Measurements from ENCODE around the gene HK2.
A peak's percentile ranks its signal among the peaks of the same experiment; 100 is the strongest.

The HK2 gene

DNA sequence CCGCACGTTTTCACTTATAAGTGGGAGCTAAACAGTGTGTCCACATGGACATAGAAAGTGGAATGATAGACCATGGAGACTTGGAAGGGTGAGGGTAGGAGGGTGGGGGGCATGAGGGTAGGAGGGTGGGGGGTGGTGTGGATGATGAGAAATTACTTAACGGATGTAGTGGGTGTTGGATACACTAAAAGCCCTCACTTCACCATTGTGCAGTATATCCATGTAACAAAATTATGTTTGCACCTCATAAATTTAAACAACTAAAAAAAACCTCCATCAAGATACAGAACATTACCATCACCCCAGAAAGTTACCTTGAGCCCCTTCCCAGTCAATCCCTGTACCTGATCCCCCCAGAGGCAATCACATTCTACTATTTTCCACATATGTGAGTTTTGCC is 26.2 kb downstream of the HK2 start:
- no peak for DNase-seq

DNA sequence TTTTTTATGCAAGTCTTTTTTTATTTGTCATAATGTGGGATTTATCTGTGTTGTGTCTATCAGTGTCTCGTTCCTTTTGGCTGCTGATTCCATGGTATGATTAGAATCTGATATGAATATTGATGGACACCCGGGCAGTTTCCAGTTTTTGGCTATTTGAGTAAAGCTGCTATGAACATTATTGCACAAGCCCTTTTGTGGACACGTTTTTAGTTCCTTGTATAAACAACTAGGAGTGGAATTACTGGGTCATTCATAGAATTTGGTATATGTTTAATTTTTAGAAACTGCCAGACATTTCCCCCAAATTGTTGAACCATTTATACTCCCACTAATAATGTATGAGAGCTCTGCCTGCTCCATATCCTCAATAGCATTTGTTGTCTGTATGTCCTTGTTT is 26.6 kb downstream of the HK2 start:
- DNase-seq, result no peak

DNA sequence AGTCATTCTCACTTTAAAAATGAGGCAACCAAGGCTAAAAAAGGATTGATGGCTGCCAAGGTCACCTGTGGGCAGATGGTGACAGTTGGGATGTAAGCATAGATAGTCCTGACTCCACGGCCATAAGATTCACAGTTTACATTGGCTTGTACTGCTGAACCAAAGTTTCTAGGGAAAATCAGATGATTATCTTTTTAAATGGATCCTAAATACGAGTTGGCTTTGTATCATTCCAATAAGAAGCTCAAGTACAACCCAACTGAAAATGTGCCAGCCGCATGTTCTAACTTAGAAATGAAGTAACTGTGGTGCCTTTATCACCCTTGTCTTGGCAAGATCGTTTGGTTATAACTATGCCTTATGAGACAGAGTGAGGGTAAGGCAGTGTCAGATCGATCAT is 27.6 kb downstream of the HK2 start:
- DNase-seq, result no peak

DNA sequence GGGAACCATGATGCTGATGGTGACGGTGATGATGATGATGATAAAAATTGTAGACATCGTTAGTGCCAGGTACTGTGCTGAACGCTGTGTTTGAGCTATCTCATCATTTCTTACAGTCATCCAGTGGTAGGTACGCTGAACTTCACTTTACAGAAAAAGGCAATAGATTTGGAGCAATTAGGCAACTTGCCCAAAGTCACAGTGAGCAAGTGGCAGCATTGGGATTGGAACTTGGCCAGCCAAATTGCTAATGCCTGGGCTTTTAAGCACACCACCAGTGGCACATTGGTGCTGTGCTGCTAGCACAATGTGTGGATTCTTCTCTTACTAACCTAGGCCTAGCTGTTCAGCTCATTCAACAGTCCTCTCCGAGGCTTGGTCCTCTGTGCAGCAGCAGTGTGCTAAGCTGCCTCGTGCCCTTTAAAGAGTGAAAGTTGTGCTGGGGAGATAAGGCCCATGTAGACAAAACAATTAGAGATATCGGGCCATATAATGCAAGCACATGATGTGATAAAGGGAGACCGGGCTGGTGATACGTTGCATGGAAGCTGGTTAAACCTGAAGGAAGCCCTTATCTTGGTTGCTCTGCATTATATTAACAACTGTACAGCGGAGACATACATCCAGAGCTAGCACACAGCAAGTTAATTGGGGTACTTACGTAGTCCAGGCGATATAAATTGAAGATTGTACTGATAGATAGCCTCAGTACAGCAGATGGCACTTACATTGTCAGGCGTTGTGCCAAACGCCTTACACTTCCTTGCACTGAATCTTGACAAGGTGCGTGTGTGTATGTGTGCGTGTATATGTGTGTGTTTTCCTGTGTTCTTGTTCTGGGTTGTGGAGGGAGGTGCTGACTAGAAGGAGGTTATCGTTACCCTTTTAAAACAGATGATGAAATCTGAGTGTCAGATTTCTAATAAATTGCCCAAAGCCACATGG is 28.4 kb downstream of the HK2 start:
- DNase-seq, result peak; percentile 84

DNA sequence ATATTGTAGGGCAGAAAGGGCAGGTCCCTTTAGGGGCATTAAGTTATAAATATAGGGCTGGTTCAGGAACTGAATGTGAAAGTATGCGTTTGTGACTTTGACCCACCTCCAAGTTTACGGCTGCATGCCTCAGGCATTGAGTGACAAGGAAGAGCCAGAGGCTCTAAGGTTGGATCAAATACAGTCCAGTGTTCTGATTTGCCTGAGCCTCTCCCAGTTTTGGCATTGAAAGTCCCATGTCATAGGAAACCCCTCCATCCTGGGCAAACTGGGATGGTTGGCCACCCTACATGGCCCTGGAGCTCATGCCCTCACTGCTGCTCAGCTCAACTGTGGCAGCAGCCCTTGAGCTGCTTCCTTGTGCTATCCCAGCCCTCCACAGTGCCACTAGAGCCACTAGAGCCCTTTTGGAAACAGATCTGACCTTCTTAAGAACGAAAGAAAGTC is 29.9 kb downstream of the HK2 start:
- no peak for DNase-seq

DNA sequence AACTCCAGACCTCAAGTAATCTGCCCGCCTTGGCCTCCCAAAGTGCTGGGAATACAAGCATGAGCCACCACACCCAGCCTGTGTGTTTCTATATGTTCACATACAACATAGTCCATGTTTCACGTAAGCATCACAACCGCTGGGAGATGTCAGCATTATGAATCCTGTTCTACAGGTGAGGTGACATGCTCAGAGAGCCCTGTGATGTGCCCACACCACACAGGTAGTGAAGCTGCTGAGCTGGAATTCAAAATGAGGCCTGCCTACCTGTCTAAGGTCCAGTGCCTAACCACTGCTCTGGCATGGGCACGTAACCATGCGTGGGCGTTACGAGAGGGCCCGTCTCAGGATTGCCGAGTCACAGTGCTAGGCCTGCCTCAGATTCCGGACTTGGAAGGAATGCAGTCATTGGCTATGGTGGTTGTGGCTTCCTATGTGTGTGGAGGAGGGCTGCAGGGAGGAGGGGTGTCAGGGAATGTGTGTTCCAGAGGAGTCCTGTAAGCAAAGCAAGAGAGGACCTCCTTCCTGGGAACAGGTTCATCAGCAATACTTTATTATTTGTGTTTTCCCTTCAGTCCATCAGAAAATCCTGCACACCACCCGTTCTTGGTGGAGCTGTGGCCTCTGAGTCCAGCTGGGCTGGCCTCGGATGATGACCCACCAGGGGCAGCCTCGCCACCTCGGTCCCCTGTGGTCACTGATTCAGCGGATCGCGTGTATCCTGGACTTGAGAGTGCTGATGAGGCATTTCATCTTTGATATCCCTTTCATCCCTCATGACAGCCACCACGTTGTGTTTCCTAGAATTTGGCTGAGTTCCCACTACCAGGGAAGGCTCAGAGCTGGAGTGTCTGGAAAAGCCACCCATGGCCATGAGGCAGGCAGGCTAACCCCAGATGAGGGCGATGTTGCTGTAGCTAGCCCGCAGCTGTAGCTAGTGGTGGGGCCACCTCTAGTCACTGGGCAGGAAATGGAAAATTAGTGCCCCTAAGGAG is 31.1 kb downstream of the HK2 start:
- DNase-seq, result peak; percentile 9

DNA sequence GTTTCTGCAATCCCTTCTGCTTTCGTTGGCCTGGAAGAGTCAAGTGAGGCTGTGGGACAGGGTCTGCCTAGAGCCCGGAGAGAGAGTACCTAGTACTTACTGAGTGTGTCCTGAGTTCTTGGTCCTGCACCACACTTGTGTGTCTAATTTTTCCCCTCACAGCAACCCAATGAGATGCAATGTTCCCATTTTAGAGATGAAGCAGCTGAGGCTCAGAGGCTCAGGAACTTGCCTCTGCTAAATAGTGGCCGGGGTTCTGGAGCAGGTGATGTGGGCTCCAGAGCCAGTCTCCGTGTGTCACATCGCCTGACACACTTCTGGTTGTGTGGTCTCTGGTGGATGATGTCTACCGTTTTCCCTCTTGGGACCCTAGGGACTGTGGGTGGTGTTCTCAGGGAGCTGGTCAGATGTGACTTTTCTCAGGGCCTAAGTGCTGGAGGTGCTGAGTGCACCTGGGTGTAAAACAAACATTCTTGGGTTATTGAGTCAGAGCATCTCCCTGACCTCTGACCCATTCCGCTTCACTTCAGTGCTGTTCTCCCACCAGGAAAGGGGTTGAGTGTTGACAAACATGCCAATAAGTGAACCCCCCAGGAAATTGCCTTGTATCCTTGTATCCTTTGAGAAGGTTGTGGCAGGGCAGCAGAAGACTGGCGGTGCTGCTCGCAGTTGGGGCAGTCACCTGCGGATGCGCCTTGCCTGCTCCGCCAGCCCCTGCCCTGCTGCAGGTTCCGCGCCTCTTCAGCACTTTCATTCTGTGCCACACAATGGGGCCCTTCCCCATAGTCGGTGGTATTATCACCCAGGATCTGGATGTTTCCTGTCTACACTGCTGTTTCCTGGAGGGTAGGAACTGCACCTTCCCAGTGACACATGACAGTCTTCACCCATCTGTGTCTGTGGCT is 32.1 kb downstream of the HK2 start:
- no peak for DNase-seq

DNA sequence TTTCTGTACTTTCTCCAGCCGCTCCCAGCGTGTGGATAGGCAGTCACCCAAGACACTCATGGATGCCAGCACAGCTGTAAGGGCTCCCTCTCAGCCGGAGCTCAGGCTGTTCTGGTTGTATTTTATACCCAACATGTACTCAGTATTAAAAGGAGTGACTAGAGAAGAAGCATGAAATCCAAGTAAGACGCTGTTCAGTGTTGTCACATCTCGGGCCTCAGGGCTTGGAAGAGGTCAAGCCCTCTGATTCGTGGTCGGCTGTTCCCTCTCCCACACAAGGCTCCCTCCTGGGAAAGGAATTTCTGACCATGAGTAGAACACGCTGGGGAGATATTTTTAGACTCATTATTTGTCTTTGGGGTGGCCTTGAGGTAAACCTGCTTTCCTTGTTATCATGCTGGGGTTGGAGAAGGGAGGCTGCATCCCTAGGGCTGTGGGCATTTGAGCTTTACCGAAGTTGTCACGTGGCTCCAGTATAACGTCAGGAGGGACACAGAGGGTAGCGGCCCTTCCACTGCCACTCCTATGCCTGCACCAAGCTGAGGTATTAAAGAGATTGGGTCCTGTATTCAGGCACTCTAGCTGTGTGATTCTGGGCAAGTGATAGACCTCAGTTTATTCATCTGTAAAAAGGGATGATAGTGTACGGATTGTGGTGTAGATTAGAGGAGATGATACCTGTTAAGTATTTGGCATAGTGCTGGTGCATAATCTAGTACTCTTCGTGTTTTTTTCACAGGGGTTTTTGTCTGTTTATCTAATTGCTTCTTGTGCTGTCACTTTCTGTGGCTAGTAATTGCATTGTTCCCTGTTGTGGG is 34.1 kb downstream of the HK2 start:
- DNase-seq, result no peak

DNA sequence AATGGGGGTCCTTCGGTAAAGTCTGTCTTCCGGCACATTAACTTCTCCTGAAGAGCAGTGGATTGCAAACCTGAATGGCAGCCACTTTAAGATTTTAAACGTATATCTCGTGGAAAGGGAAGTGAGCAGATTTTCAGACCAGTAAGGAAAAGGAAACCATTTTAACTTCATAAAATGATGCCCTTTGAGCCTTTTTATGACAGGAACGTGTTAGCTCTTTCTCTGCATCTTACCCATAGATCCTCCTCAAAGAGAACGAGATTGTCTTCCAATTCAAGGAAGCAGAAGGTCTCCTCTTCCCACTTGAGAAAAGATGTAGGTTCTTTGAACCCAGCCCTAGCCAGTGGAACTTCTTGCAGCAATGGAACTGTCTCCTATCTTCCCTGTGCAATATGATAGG is 35.6 kb downstream of the HK2 start:
- DNase-seq, result no peak

DNA sequence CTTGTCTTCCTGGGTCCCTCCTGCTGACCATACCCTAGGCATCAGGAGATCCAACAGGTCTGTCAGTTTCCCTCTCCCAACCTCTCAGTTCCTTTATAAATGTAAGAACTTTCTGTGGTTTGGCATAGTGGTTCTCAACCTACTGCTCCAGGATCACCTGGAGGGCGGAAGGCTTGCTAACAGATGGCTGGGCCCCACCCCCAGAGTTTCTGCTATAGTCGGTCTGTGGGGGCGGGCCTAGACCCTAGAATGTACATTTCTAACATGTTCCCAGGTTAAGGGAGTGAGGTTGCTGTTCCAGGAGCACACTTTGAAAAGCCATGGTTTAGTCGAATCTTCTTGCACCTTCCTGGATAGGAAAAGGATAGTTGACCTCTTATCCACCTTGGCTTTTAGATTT is 37.0 kb downstream of the HK2 start:
- no peak for DNase-seq

DNA sequence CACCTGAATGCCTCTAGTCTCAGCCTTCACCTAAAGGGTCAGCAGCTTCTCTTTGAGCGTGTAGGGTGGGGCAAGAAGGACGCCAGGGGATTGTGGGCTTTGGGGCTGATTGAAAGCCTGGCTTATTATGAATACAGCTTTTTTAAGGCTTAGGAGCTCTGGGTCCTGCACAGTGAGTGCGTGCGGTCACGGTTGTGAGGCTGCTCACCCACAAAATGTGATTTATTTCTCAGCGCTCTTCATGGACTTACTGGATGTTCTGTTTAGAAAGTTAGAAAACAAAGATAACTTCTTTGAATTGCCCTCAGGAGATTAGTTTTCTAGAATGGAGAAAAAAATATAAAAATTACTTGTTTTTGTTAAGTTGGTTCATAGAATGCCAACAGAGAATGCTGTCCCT is 37.5 kb downstream of the HK2 start:
- no peak for DNase-seq

DNA sequence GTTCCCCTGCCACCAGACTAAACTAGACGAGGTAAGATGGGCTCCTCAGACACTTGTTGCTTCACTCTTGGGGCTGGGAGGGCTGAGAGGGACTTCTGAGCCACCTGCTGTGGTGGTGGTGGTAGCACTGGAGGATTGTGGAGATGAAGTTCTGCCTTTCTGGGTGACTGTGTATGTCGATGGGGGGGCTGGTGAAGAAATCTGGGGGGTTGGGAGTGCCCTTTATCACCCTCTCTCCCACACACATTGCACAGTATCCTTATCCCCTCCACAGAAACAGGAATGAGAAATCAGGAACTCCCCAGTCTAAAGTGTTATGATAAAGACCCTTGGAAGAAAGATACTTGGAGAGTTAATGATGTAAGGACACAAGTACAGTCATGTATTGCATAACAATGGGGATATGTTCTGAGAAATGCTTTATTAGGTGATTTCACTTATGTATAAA is 38.5 kb downstream of the HK2 start:
- DNase-seq, result no peak

DNA sequence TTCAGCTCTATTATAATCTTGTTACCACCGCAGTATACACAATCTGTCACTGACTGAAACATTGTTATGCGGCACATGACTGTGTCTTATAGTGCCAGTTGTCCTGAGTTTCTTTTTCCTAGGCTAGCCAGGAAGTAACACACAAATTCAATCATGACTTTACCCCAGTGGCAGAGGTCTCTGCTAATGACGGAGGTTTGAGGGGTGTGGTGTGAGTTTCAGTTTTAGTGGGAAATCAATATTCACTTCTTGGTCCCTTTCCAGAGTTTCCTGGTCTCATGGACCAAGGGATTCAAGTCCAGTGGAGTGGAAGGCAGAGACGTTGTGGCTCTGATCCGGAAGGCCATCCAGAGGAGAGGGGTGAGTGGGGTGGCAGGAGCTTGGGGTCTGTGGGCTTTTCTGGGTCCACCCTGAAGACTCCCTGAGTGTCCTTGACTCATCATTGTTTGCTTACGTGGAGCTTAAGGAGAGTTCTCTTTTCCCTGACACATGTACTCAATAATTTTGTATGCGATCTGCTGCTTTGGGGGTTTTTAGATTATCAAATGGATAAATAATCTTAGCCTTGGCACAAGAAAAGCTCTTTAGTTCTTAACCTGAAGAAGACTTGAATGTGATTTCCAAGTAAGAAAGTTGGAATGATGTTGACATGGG is 39.2 kb downstream of the HK2 start:
- no peak for DNase-seq

DNA sequence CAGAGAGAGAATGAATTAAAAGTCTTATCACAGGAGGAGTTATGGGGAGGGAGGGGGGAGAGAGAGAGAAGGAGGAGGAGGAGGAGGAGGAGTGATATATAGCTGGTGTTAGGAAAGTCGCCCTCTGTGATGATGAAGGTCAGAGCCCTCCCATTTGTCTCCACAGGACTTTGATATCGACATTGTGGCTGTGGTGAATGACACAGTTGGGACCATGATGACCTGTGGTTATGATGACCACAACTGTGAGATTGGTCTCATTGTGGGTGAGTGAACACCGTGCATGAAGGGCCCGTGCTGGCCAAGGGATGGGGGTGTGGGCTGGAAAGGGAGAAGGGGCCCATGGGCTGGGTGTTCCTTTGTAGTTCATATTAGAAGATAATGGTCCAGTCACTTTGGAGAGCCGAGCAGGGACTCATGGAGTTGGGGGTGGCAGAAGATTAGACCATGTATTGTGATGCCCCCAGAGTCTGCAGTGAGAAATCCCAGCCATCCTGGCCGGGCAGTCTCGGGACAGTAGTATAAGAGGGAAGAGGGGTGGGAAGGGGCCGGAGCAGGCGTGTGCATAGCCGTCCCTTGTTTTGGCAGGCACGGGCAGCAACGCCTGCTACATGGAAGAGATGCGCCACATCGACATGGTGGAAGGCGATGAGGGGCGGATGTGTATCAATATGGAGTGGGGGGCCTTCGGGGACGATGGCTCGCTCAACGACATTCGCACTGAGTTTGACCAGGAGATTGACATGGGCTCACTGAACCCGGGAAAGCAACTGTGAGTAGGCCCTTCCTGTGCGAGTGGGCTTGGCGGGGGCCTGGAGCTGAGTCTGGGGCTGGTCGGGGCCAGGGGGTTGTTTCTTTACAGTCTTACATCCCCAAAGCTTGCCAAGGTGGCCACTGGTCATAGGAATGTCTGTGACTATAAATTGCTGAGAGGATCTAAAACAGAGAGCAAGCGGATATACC is 40.0 kb downstream of the HK2 start:
- DNase-seq, result no peak

DNA sequence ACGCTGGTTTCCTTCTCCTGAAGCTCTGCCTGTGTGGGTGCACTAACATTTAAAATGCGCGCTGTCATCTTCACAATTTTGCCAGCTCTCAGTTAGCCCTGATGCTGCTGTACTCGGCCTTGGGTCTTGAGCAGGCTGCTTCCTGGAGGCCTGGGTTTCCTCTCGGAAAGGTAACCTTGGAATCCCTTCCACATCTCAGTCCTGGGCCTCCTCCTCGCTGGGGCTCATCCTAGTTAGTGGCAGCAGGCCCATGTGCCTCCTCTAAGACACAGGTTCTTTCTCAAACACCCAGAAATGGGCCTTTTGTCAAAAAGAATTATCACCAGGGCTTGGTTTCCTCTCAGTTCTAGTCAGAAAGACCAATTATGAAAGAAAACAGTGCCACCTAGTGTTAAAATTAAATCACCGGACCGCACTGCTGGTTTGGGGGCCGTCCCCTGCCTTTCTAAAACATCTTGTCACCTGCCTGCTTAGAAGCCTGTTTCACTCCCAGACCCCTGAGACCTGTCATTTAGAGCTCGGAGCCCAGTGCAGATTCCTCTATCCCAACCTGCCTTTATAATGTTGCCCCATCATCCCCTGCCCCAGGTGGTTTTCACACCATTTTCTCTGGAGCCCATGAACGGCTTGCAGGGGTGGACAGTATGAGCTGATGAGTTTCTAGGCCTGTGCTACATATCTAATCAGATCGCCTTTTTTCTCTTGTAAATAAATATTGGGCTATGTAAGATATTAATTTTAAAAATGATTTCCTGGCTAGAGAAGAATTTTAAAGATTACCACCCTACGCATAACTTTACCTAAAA is 42.4 kb downstream of the HK2 start:
- peak; percentile 80 for DNase-seq

DNA sequence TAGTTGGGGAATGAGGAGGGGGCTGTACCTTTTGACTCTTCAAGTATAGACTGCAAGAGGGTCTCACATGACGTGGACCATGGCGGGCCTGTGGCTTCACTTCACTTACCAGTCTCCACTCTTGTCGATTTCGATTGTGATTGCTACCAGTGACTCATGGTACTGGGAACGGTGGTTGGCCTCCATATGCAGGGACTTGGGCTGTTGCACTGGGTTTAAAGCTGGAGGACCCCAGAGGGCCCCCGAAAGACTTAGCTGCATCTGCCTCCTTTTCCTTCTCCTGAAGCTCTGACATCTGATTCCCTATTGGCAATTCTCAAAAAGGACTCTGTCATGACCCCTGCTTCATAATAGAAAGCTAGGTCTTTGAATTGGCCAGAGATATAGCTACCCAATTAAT is 43.4 kb downstream of the HK2 start:
- no peak for DNase-seq

DNA sequence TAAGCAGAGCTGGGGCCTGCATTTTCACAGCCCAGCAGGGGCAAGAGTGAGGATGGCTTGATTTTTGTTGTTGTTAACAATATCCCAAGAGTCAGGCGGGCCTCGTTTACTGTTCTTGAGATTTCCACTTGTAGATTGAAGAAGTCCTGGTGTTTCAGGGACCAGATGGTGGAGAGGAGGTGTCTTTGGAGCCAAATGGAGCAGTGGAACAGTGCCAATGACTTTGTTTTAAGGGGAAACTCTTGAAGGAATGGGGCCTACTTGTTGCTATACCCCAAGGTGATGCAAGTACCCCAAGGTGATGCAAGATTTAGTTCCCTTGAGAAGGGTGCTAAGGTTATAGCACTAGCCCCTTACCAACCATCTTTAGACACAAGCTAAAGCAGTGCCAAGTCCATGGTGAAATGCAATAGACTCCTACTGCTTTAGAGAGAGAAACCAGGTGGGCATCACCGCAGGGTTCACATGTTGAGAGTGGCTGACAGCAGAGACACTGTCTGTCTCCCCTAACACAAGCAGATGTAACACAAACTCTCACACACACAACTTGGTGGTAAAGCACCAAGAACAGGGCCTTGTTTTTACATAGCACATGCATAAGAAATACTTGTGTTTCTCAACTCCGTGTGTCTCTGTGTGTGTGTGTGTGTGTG is 44.0 kb downstream of the HK2 start:
- no peak for DNase-seq

DNA sequence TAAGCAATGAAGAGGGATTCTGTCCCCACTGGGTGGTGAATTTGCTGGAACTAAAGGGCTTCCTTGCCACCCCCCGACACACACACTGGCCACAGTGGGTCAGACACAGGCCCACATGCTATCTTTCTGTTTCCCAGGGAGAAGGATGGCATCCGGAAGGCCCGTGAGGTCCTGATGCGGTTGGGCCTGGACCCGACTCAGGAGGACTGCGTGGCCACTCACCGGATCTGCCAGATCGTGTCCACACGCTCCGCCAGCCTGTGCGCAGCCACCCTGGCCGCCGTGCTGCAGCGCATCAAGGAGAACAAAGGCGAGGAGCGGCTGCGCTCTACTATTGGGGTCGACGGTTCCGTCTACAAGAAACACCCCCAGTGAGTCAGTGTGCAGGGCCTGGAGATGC is 44.6 kb downstream of the HK2 start:
- DNase-seq, result no peak
